8988T (cell line): ENCODE measurements around the gene FAM13A.

Source experiments
- DNase-seq: peaks from one replicate; pipeline ENCODE4 v3.0.0; 2011

The FAM13A gene

GRCh38 chr4:88807499-88807898, 249.5 kb downstream of the FAM13A start:
- DNase-seq, result no peak

GRCh38 chr4:88804234-88804633, 252.8 kb downstream of the FAM13A start:
- DNase-seq, result no peak

- no peak for DNase-seq
Observed at GRCh38 chr4:88803600-88804096, 253.3 kb downstream of the FAM13A start.

- DNase-seq, result no peak
Observed at GRCh38 chr4:88802585-88803286, 254.2 kb downstream of the FAM13A start.

GRCh38 chr4:88802138-88802537, 254.8 kb downstream of the FAM13A start:
- no peak for DNase-seq

- no peak for DNase-seq
Observed at GRCh38 chr4:88799900-88800299, 257.1 kb downstream of the FAM13A start.

- DNase-seq, result no peak
Observed at GRCh38 chr4:88797725-88798124, 259.3 kb downstream of the FAM13A start.

GRCh38 chr4:88796545-88796944, 260.4 kb downstream of the FAM13A start:
- DNase-seq, result no peak

- no peak for DNase-seq
Observed at GRCh38 chr4:88794952-88795351, 262.0 kb downstream of the FAM13A start.

GRCh38 chr4:88794087-88794690, 262.8 kb downstream of the FAM13A start:
- DNase-seq, result no peak

GRCh38 chr4:88793475-88793874, 263.5 kb downstream of the FAM13A start:
- DNase-seq, result no peak

GRCh38 chr4:88792821-88793220, 264.2 kb downstream of the FAM13A start:
- DNase-seq, result no peak

GRCh38 chr4:88792268-88792781, 264.7 kb downstream of the FAM13A start:
- DNase-seq, result no peak

- DNase-seq, result no peak
Observed at GRCh38 chr4:88791274-88791673, 265.7 kb downstream of the FAM13A start.

- no peak for DNase-seq
Observed at GRCh38 chr4:88788895-88789294, 268.1 kb downstream of the FAM13A start.

- DNase-seq, result no peak
Observed at GRCh38 chr4:88788424-88788823, 268.6 kb downstream of the FAM13A start.

- no peak for DNase-seq
Observed at GRCh38 chr4:88786011-88786410, 271.0 kb downstream of the FAM13A start.

- DNase-seq, result no peak
Observed at GRCh38 chr4:88780389-88780788, 276.6 kb downstream of the FAM13A start.

- no peak for DNase-seq
Observed at GRCh38 chr4:88779431-88779830, 277.6 kb downstream of the FAM13A start.

GRCh38 chr4:88775529-88775928, 281.5 kb downstream of the FAM13A start:
- no peak for DNase-seq

- DNase-seq, result no peak
Observed at GRCh38 chr4:88775026-88775425, 282.0 kb downstream of the FAM13A start.

- DNase-seq, result no peak
Observed at GRCh38 chr4:88771883-88772450, 285.0 kb downstream of the FAM13A start.

GRCh38 chr4:88765729-88766128, 291.3 kb downstream of the FAM13A start:
- DNase-seq, result peak; percentile 13

GRCh38 chr4:88763075-88763474, 293.9 kb downstream of the FAM13A start:
- no peak for DNase-seq
